Common myeloid progenitor, CD34-positive (primary cell): ENCODE data around the gene SLC19A2.

Source experiments
- CTCF ChIA-PET: fragments of 350-600 bp; sonication (Branson Sonifier 250); formaldehyde crosslinking; loops from one replicate; lab custom pipeline; 2021; ENCODE audit warnings: antibody characterized with exemption; lab: Charles Lee
- POLR2A ChIA-PET: fragments of 350-600 bp; sonication (Branson Sonifier 250); formaldehyde crosslinking; loops from one replicate; lab custom pipeline; 2021; ENCODE audit warnings: antibody characterized with exemption; lab: Charles Lee
- DNase-seq, 3 donors: peaks; one replicate each; pipeline versions ENCODE4 v3.0.0 to v3.0.0-alpha.2; 2013
- H3K27ac ChIP-seq, 2 experiments: 1 replicate in 1 of 2; 2 replicates in 1 of 2; pipeline ENCODE4 v1.7.0; 2013; ENCODE audit warnings: inconsistent platforms in 2 of 2, low read length in 2 of 2, mild to moderate bottlenecking in 2 of 2, low read depth in 1 of 2, moderate library complexity in 1 of 2; ENCODE audit not compliant: severe bottlenecking in 2 of 2, insufficient read depth in 1 of 2, poor library complexity in 1 of 2
- H3K27me3 ChIP-seq, 5 experiments: replicated peaks in 2 of 5; 1 replicate in 3 of 5; 2 replicates in 2 of 5; pipeline versions ENCODE4 v1.6.1 to v1.7.0; 2013; ENCODE audit warnings: low read length in 4 of 5, mild to moderate bottlenecking in 2 of 5, moderate library complexity in 2 of 5, inconsistent platforms in 1 of 5; ENCODE audit not compliant: insufficient read depth in 5 of 5, control insufficient read depth in 4 of 5
- H3K36me3 ChIP-seq, 4 experiments: 1 replicate in 2 of 4; 2 replicates in 2 of 4; pipeline versions ENCODE4 v1.6.1 to v1.7.0; 2013; ENCODE audit warnings: low read length in 3 of 4, control low read depth in 1 of 4, mild to moderate bottlenecking in 1 of 4; ENCODE audit not compliant: control insufficient read depth in 4 of 4, insufficient read depth in 4 of 4
- H3K4me1 ChIP-seq, 4 experiments: 1 replicate in 3 of 4; 2 replicates in 1 of 4; pipeline versions ENCODE4 v1.6.1 to v1.7.1; 2013; ENCODE audit warnings: low read length in 3 of 4, mild to moderate bottlenecking in 3 of 4, control low read depth in 1 of 4, inconsistent platforms in 1 of 4, moderate library complexity in 1 of 4; ENCODE audit not compliant: control insufficient read depth in 4 of 4, insufficient read depth in 4 of 4; ENCODE audit errors: control extremely low read depth in 1 of 4
- H3K4me3 ChIP-seq, 7 experiments: 1 replicate in 4 of 7; 2 replicates in 3 of 7; pipeline versions ENCODE4 v1.5.1 to v1.7.0; 2013; ENCODE audit warnings: mild to moderate bottlenecking in 7 of 7, low read length in 6 of 7, moderate library complexity in 6 of 7, inconsistent platforms in 2 of 7, low read depth in 2 of 7, control low read depth in 1 of 7; ENCODE audit not compliant: insufficient read depth in 4 of 7, control insufficient read depth in 1 of 7; ENCODE audit errors: extremely low read depth in 1 of 7
- H3K9me3 ChIP-seq, 5 experiments: 1 replicate in 4 of 5; 2 replicates in 1 of 5; pipeline versions ENCODE4 v1.6.1 to v1.7.1; 2013; ENCODE audit warnings: low read length in 4 of 5, mild to moderate bottlenecking in 2 of 5, inconsistent platforms in 1 of 5, low read depth in 1 of 5, moderate library complexity in 1 of 5; ENCODE audit not compliant: control insufficient read depth in 4 of 5, insufficient read depth in 2 of 5; ENCODE audit errors: control extremely low read depth in 1 of 5
- WGBS: methylation state at CpG from one replicate; pipeline ENCODE4 v1.1.5; 2013; ENCODE audit not compliant: insufficient coverage; 5-methylcytosine and 5-hydroxymethylcytosine counted together

The SLC19A2 gene

DNA sequence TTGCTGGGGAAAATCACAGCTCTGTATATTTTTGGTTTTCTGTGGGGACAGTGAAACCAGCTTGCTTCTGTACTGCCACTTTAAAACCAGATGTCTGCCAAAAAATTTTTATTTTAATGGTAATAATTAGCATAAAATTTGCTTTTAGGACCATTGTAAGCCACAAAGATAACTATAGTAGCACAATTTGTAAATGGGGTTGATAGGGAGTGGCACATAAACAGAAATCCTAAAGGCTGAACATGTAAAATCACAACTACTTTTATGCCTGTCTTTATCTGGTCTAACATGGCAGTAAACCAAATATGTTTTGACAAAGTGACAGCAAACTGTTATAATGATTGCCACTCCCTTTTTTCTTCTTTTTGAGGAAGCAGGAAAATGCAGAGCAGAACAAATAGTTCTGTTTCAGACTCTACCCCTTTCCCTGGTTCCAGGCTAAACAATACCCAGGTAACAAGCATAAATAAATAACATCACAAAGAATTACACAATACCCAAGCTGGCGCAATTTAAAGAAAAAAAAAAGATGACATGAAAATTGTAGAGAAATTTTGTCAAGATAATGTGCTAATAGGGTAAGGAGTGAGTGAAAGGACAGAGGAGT, 34.4 kb downstream of the SLC19A2 start:
- H3K27me3 ChIP-seq, result no peaks in the 10 kb centered on the region
- no peaks in the 10 kb centered on the region for H3K36me3 ChIP-seq
- no peaks in the 10 kb centered on the region for H3K4me1 ChIP-seq
- ChIA-PET CTCF (interaction anchor here (1.3 kb wide), 1 partner anchor 10 kb away, joined by 3 read pairs; no protein-coding TSS in a partner anchor), POLR2A (no interaction called here)
- no peak overlapping the region for H3K27ac ChIP-seq
- peaks cover 0 to 5% (median 0%) of the 10 kb centered on the region in 5 experiments for H3K9me3 ChIP-seq
- peak in 2 of 3 donors; percentile 17 to 36 for DNase-seq
- no peak overlapping the region for H3K4me3 ChIP-seq
- WGBS, result no CpG with 5 or more reads among the region's 1 CpG

- H3K27me3 ChIP-seq, result no peaks in the 10 kb centered on the region
- H3K4me3 ChIP-seq, result no peak overlapping the region
- DNase-seq, result no peak
- no peak overlapping the region for H3K27ac ChIP-seq
- WGBS, result 50% methylated on average over 1 of the region's 3 CpGs
- no peaks in the 10 kb centered on the region for H3K36me3 ChIP-seq
- H3K4me1 ChIP-seq, result no peaks in the 10 kb centered on the region
- peaks cover 0 to 7% (median 1%) of the 10 kb centered on the region in 5 experiments for H3K9me3 ChIP-seq
- POLR2A ChIA-PET, result interaction anchor here (0.7 kb wide), 1 partner anchor 15 kb away, joined by 3 read pairs; no protein-coding TSS in a partner anchor
- CTCF ChIA-PET, result interaction anchor here (1.4 kb wide), 1 partner anchor 22 kb away, joined by 5 read pairs; no protein-coding TSS in a partner anchor
Observed at GRCh38 chr1:169443923-169444322, 41.8 kb downstream of the SLC19A2 start.

DNA sequence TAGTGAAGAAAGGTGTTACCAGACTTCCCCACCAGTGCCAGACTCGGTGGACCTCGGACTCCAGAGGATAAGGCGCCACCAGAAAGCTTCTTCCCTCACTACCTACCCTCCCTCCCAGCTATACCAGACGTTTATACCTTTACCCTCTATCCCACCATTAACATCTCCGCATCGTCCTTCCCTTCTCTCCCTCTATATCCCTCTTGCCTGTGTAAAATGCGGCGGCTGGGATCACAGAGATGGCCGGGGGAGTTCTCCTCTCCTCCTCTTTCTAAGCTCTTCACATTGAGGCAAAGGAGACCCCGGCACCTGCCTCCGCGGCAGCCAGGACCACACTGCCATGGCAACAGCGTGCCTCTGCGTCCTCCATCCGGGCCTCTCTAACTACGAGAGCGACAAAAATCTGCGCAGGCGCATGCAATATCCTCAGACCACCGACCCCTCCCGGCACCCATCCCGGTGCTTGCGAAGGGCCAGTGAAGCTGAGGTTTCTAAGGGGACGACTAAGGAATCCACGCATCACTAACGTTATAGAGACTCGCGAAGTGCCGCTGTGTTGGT, 58.6 kb downstream of the SLC19A2 start, which contains the start of gene CCDC181:
Gene CCDC181, minus strand, starts transcription at position 394 of the 561 bp plus-strand sequence. CDS start 2,547 bp downstream, outside the sequence.
- ChIA-PET CTCF (interaction anchor here (1.0 to 1.4 kb wide), 3 partner anchors 23 to 824 kb away, joined by 3 to 4 read pairs (median 4); no protein-coding TSS in a partner anchor), POLR2A (no interaction called here)
- Histone ChIP-seq H3K4me3 (peak within 1 kb of the TSS; percentile 58 to 76 (median 73)), H3K27me3 (peaks cover 0 to 11% (median 0%) of the 10 kb centered on the region in 5 experiments), H3K4me1 (peaks cover 3 to 10% (median 7%) of the 10 kb centered on the region in 4 experiments), H3K36me3 (no peaks in the 10 kb centered on the region), H3K27ac (peak within 1 kb of the TSS in 1 of 2 experiments; percentile 12), H3K9me3 (no peaks in the 10 kb centered on the region)
- WGBS, result 0% methylated on average over 17 of the region's 29 CpGs
- DNase-seq, result peak; percentile 67 to 84 (median 70)

DNA sequence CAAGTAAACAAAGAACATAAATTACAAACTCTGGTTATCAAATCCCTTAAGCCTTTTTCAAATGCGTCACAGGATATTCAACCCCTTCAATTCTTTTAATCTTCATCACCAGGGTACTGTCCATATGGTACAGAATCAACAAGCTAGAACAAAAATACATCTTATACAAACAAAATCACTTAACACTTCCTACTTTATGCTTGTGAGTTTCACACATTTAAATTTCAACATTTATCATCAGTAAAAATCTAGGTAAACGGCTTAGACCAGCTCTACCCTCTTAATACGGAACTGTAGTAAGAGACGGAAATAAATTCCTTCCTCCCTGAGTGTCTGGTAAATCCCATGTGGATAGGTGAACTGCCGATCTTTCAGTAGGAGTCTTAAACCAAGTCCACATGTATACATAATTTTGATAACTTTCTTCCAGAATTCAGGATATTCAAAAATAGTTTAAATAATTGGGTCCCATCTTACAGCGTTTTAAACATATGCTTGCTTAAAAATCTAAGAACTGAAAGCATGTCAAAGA, 59.5 kb downstream of the SLC19A2 start:
- peak overlapping the region in 1 of 7 experiments; percentile 48 for H3K4me3 ChIP-seq
- H3K9me3 ChIP-seq, result no peaks in the 10 kb centered on the region
- CTCF ChIA-PET, result interaction anchor here (1.0 to 1.4 kb wide), 3 partner anchors 24 to 823 kb away, joined by 3 to 4 read pairs (median 4); no protein-coding TSS in a partner anchor
- no peak overlapping the region for H3K27ac ChIP-seq
- POLR2A ChIA-PET, result interaction anchor here (0.7 kb wide), 1 partner anchor 9 kb away, joined by 3 read pairs; no protein-coding TSS in a partner anchor
- DNase-seq, result peak in 1 of 3 donors; percentile 1
- H3K27me3 ChIP-seq, result peaks cover 0 to 11% (median 0%) of the 10 kb centered on the region in 5 experiments
- H3K4me1 ChIP-seq, result peaks cover 3 to 10% (median 7%) of the 10 kb centered on the region in 4 experiments
- WGBS, result 92% methylated on average over 1 of the region's 6 CpGs
- no peaks in the 10 kb centered on the region for H3K36me3 ChIP-seq

DNA sequence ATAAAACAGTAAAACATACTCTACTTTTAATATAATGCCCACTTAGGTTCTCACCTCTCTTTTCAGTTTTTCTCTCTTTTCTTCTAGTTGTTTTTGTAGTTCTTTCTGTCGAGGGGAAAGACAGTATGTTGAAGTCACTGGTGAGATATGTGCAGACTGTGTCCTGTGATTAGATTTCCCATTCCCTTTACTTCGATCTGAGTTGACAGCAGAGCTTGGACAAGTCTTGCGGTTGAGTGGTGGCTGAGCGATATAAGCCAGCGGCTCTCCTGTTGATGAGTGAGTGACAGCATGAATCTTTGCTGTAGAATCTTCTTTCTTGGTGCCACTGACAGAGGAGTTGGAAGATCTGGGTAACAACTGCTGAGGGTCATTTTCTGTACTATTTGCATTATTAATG, 64.4 kb downstream of the SLC19A2 start:
- no peaks in the 10 kb centered on the region for H3K4me1 ChIP-seq
- H3K27ac ChIP-seq, result no peak overlapping the region
- H3K27me3 ChIP-seq, result peaks cover 0 to 8% (median 0%) of the 10 kb centered on the region in 5 experiments
- ChIA-PET CTCF (no interaction called here), POLR2A (no interaction called here)
- WGBS, result 97% methylated on average over 4 of the region's 5 CpGs
- no peak overlapping the region for H3K4me3 ChIP-seq
- no peaks in the 10 kb centered on the region for H3K36me3 ChIP-seq
- DNase-seq, result no peak
- no peaks in the 10 kb centered on the region for H3K9me3 ChIP-seq

- H3K9me3 ChIP-seq, result peaks cover 0 to 2% (median 0%) of the 10 kb centered on the region in 5 experiments
- ChIA-PET CTCF (no interaction called here), POLR2A (no interaction called here)
- DNase-seq, result no peak
- H3K4me3 ChIP-seq, result no peak overlapping the region
- no peaks in the 10 kb centered on the region for H3K27me3 ChIP-seq
- H3K4me1 ChIP-seq, result no peaks in the 10 kb centered on the region
- WGBS, result 96% methylated on average over 2 of the region's 2 CpGs
- no peak overlapping the region for H3K27ac ChIP-seq
- H3K36me3 ChIP-seq, result no peaks in the 10 kb centered on the region
Observed at GRCh38 chr1:169414952-169415351, 70.8 kb downstream of the SLC19A2 start.
